Measurements from ENCODE around the gene THBS2. TPM values are rescaled to one million over a fixed set of nuclear protein-coding genes. Genes with fewer than 3 reads are reported as not detected.

THBS2 gene
- total and polyA plus RNA-seq, 12 donors, result 5.2 to 45.9 (median 10.7) TPM

DNA sequence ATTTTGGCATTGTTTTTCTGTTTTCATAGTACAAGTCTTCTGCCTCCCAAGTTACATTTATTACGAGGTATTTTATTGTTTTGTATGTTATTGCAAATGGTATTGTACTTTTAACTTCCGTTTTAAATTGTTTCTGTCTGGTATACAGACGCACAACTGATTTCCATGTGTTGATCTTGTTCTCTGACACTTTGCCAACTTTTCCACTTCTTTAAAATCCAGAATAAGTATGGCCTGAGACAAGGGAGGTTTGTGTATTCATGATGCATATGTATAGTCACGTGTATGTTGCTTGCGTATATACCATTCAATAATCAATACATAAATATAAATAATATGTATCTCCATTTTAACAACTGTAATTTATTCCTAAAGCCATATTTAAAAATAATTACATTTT is 41.2 kb downstream of the THBS2 start:
- intact Hi-C loops (cut with DNase I), result loop anchor here in 1 of 10 donors (10.0 kb wide), 1 partner anchor 1342 kb away; the partner anchor contains the start of genes PSMB1 and TBP
- DNase-seq (no peak), ATAC-seq (no peak)
- peaks cover 0 to 28% (median 10%) of the 10 kb centered on the region in 9 donors for H3K4me1 ChIP-seq
- H3K27ac ChIP-seq, result peak overlapping the region in 6 of 10 donors; percentile 77 to 91 (median 88)
- peaks cover 0 to 16% (median 7%) of the 10 kb centered on the region in 9 donors for H3K36me3 ChIP-seq
- TF ChIP-seq, protein P1, sequence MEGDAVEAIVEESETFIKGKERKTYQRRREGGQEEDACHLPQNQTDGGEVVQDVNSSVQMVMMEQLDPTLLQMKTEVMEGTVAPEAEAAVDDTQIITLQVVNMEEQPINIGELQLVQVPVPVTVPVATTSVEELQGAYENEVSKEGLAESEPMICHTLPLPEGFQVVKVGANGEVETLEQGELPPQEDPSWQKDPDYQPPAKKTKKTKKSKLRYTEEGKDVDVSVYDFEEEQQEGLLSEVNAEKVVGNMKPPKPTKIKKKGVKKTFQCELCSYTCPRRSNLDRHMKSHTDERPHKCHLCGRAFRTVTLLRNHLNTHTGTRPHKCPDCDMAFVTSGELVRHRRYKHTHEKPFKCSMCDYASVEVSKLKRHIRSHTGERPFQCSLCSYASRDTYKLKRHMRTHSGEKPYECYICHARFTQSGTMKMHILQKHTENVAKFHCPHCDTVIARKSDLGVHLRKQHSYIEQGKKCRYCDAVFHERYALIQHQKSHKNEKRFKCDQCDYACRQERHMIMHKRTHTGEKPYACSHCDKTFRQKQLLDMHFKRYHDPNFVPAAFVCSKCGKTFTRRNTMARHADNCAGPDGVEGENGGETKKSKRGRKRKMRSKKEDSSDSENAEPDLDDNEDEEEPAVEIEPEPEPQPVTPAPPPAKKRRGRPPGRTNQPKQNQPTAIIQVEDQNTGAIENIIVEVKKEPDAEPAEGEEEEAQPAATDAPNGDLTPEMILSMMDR (IDR thresholded peaks at IDR 0.05), result no peak
- no peaks in the 10 kb centered on the region for H3K27me3 ChIP-seq
- H3K4me3 ChIP-seq, result peak overlapping the region in 9 of 10 donors; percentile 23 to 58 (median 46)
- 67 to 80% methylated on average over 5 of the region's 5 CpGs for WGBS, 2 donors
- H3K9me3 ChIP-seq, result peaks cover 0 to 13% (median 4%) of the 10 kb centered on the region in 11 donors

DNA sequence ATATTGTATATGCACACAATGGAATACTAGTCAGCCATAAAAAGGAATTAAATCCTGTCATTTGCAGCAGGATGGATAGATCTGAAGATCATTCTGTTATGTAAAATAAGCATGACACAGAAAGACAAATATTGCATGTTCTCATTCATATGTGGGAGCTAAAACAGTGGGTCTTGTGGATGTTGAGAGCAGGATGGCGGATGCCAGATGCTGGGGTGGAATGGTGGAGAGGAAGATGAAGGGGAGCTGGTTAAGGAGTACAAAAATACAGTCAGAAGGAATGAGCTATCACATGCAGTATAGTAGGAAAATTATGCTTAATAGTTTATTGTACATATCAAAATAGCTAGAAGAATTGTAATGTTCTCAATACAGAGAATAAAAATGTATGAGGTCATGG is 41.8 kb downstream of the THBS2 start:
- Histone ChIP-seq H3K4me1 (peaks cover 0 to 28% (median 10%) of the 10 kb centered on the region in 9 donors), H3K27ac (no peak overlapping the region), H3K36me3 (peaks cover 0 to 11% (median 3%) of the 10 kb centered on the region in 9 donors), H3K4me3 (no peak overlapping the region), H3K9me3 (peaks cover 0 to 18% (median 4%) of the 10 kb centered on the region in 11 donors), H3K27me3 (no peaks in the 10 kb centered on the region)
- 36 to 100% methylated on average over 1 of the region's 1 CpG for WGBS, 2 donors
- intact Hi-C loops (cut with DNase I), result loop anchor here in 1 of 10 donors (10.0 kb wide), 1 partner anchor 1343 kb away; the partner anchor contains the start of genes PSMB1 and TBP
- TF ChIP-seq, protein P1 (IDR thresholded peaks at IDR 0.05), result no peak
- DNase-seq, result no peak
- ATAC-seq, result no peak

- Histone ChIP-seq H3K4me3 (no peak overlapping the region), H3K27me3 (no peaks in the 10 kb centered on the region), H3K9me3 (peaks cover 0 to 21% (median 4%) of the 10 kb centered on the region in 11 donors), H3K36me3 (no peaks in the 10 kb centered on the region), H3K27ac (no peak overlapping the region), H3K4me1 (peaks cover 0 to 28% (median 10%) of the 10 kb centered on the region in 9 donors)
- DNase-seq, result no peak
- no peak for ATAC-seq
- WGBS, 2 donors, result 92 to 96% methylated on average over 3 of the region's 3 CpGs
- TF ChIP-seq, protein P1 (IDR thresholded peaks at IDR 0.05), result no peak
- intact Hi-C loops (cut with DNase I), result loop anchor here in 1 of 10 donors (10.0 kb wide), 1 partner anchor 1344 kb away; the partner anchor contains the start of genes PSMB1 and TBP
Observed at GRCh38 chr6:169210611-169211010, 43.0 kb downstream of the THBS2 start.

- Histone ChIP-seq H3K4me1 (peaks cover 0 to 6% (median 3%) of the 10 kb centered on the region in 9 donors), H3K36me3 (no peaks in the 10 kb centered on the region), H3K27ac (no peak overlapping the region), H3K4me3 (no peak overlapping the region), H3K9me3 (peaks cover 0 to 21% (median 4%) of the 10 kb centered on the region in 11 donors), H3K27me3 (no peaks in the 10 kb centered on the region)
- TF ChIP-seq, protein P1 (IDR thresholded peaks at IDR 0.05), result no peak
- ATAC-seq, result no peak
- intact Hi-C loops (cut with DNase I), result no loop called here
- no peak for DNase-seq
Observed at GRCh38 chr6:169208011-169208410, 45.6 kb downstream of the THBS2 start.

All from heart right ventricle (tissue), 16 donors.